Myometrial cell (primary cell): ENCODE measurements around the gene GRXCR2. TPM values are rescaled to one million over a fixed set of nuclear protein-coding genes. Genes with fewer than 3 reads are reported as not detected.

ENCODE experiments used
- total RNA-seq: library from RNA; depleted of rRNA; stranded (reverse); fragments of >200 nt; gene quantifications from 2 replicates; pipeline ENCODE4 v1.2.3, GENCODE V29; 2015

Gene GRXCR2
- not detected in 2 replicates for total RNA-seq

GRCh38 chr5:145872914-145873313 is at the start of gene GRXCR2:
GRXCR2 (minus strand) TSS chr5:145873014; CDS start chr5:145872968, 46 bp downstream.

GRCh38 chr5:145834917-145835847 is 37.6 kb downstream of the GRXCR2 start, which contains the start of gene PRELID2:
PRELID2 (minus strand) TSS chr5:145835342; CDS start chr5:145835251, 91 bp downstream.

Other genes with a start within 250 kb of the GRXCR2 start
- gene PRELID2, start 37.7 kb downstream of the GRXCR2 start, total RNA-seq, result 7.4 and 12.7 TPM in 2 replicates
- 0.53 TPM in 1 of 2 replicates, not detected in the other for gene SH3RF2, start 63.6 kb upstream of the GRXCR2 start, total RNA-seq
- gene PLAC8L1, start 232.6 kb upstream of the GRXCR2 start, total RNA-seq, result not detected in 2 replicates